ENCODE measurements around the gene GLIS1. TPM values are rescaled to one million over a fixed set of nuclear protein-coding genes. Genes with fewer than 3 reads are reported as not detected.

GLIS1 gene
- total and polyA plus RNA-seq, 9 donors: 0.12 to 2.9 (median 0.48) TPM; not detected in 1

GRCh38 chr1:53728196-53728595 is 10.8 kb downstream of the GLIS1 start:
- Histone ChIP-seq H3K9me3 (no peaks in the 10 kb centered on the region), H3K27ac (no peak overlapping the region), H3K4me3 (no peak overlapping the region), H3K36me3 (no peaks in the 10 kb centered on the region), H3K27me3 (no peaks in the 10 kb centered on the region), H3K4me1 (ENCODE audit: insufficient read depth) (no peaks in the 10 kb centered on the region)
- TF ChIP-seq CTCF (IDR thresholded peaks at IDR 0.05) (no peak), EP300 (IDR thresholded peaks at IDR 0.05) (no peak), POLR2A (IDR thresholded peaks at IDR 0.05) (no peak)
- intact Hi-C loops (cut with DNase I): no loop called here
- DNase-seq: no peak
- WGBS, 3 donors: 82 to 86% (median 85%) methylated on average over 1 of the region's 1 CpG

GRCh38 chr1:53727461-53728092 is 11.4 kb downstream of the GLIS1 start:
- H3K27ac ChIP-seq: no peak overlapping the region
- DNase-seq: no peak
- H3K4me3 ChIP-seq: no peak overlapping the region
- intact Hi-C loops (cut with DNase I): no loop called here
- WGBS, 3 donors: 85 to 89% (median 89%) methylated on average over 7 of the region's 7 CpGs
- no peaks in the 10 kb centered on the region for H3K4me1 ChIP-seq (ENCODE audit: insufficient read depth)
- TF ChIP-seq CTCF (IDR thresholded peaks at IDR 0.05) (no peak), EP300 (IDR thresholded peaks at IDR 0.05) (no peak), POLR2A (IDR thresholded peaks at IDR 0.05) (no peak)
- no peaks in the 10 kb centered on the region for H3K9me3 ChIP-seq
- H3K27me3 ChIP-seq: no peaks in the 10 kb centered on the region
- H3K36me3 ChIP-seq: no peaks in the 10 kb centered on the region

- Histone ChIP-seq H3K4me3 (no peak overlapping the region), H3K4me1 (ENCODE audit: insufficient read depth) (peaks cover 1% of the 10 kb centered on the region), H3K36me3 (no peaks in the 10 kb centered on the region), H3K27me3 (no peaks in the 10 kb centered on the region), H3K9me3 (no peaks in the 10 kb centered on the region), H3K27ac (no peak overlapping the region)
- TF ChIP-seq EP300 (IDR thresholded peaks at IDR 0.05): no peak
- no peak for TF ChIP-seq CTCF (IDR thresholded peaks at IDR 0.05)
- TF ChIP-seq POLR2A (IDR thresholded peaks at IDR 0.05): no peak
- WGBS, 3 donors: 89 to 94% (median 93%) methylated on average over 8 of the region's 8 CpGs
- DNase-seq: no peak
- intact Hi-C loops (cut with DNase I): no loop called here
Measured at GRCh38 chr1:53726009-53726600, 12.9 kb downstream of the GLIS1 start.

GRCh38 chr1:53725238-53725689 is 13.7 kb downstream of the GLIS1 start:
- Histone ChIP-seq H3K27me3 (no peaks in the 10 kb centered on the region), H3K4me1 (ENCODE audit: insufficient read depth) (peaks cover 1% of the 10 kb centered on the region), H3K4me3 (no peak overlapping the region), H3K36me3 (no peaks in the 10 kb centered on the region), H3K9me3 (no peaks in the 10 kb centered on the region), H3K27ac (no peak overlapping the region)
- WGBS, 3 donors: 35 to 60% (median 56%) methylated on average over 6 of the region's 6 CpGs
- TF ChIP-seq CTCF (IDR thresholded peaks at IDR 0.05) (no peak), EP300 (IDR thresholded peaks at IDR 0.05) (no peak), POLR2A (IDR thresholded peaks at IDR 0.05) (no peak)
- intact Hi-C loops (cut with DNase I): no loop called here
- DNase-seq: no peak

All from ovary (tissue), 9 donors.